GM12865 (cell line): ENCODE results near the gene LCE3E.

Experiments
- DNase-seq: peaks from one replicate; pipeline ENCODE4 v3.0.0; 2010; ENCODE audit warnings: low read depth
- H3K4me3 ChIP-seq: 2 replicates; pipeline ENCODE4 v1.5.1; 2011; ENCODE audit warnings: mild to moderate bottlenecking, low read depth, low read length, control low read depth
- TF ChIP-seq, protein P1 (sequence below): IDR thresholded peaks from 2 replicates; pipeline ENCODE4 v1.5.1; 2011; ENCODE audit warnings: low read length, control low read depth, low read depth, inconsistent platforms; ENCODE audit not compliant: insufficient read depth; ENCODE audit errors: missing control alignments

The LCE3E gene

DNA sequence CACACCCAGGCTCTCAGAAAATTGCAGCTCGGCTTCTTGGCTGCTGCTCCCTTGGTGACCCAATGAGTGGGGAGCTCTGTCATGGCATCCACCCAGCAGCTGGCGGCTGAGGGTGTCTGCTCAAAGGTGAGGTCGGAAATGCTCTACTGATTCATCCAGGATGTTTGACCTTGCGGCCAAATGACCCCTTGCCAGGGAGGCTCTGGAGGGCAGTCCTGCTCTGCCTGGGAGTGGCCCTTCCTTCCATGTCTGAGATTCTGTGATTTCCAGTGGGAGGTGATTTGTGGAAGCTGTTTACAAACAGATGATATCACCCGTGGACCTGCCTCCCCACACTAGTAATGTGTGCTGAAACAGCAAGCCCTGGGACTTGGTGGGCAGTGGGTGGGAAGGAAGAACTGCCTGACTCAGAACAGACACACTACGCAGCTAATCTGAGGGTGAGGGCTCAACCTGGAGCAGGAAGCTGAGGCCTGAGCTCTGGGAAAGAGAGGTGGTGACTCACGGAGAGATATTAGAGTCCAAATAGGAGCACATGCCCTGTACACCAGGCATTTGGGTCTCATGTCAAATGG is 49.3 kb downstream of the LCE3E start:
- TF ChIP-seq, protein P1, sequence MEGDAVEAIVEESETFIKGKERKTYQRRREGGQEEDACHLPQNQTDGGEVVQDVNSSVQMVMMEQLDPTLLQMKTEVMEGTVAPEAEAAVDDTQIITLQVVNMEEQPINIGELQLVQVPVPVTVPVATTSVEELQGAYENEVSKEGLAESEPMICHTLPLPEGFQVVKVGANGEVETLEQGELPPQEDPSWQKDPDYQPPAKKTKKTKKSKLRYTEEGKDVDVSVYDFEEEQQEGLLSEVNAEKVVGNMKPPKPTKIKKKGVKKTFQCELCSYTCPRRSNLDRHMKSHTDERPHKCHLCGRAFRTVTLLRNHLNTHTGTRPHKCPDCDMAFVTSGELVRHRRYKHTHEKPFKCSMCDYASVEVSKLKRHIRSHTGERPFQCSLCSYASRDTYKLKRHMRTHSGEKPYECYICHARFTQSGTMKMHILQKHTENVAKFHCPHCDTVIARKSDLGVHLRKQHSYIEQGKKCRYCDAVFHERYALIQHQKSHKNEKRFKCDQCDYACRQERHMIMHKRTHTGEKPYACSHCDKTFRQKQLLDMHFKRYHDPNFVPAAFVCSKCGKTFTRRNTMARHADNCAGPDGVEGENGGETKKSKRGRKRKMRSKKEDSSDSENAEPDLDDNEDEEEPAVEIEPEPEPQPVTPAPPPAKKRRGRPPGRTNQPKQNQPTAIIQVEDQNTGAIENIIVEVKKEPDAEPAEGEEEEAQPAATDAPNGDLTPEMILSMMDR, result no peak
- no peak overlapping the region for H3K4me3 ChIP-seq
- no peak for DNase-seq

- DNase-seq, result no peak
- H3K4me3 ChIP-seq, result no peak overlapping the region
- TF ChIP-seq, protein P1, result no peak
Measured at GRCh38 chr1:152516082-152516481, 50.5 kb downstream of the LCE3E start.
